Measurements from ENCODE around the gene CHST8.

DNA sequence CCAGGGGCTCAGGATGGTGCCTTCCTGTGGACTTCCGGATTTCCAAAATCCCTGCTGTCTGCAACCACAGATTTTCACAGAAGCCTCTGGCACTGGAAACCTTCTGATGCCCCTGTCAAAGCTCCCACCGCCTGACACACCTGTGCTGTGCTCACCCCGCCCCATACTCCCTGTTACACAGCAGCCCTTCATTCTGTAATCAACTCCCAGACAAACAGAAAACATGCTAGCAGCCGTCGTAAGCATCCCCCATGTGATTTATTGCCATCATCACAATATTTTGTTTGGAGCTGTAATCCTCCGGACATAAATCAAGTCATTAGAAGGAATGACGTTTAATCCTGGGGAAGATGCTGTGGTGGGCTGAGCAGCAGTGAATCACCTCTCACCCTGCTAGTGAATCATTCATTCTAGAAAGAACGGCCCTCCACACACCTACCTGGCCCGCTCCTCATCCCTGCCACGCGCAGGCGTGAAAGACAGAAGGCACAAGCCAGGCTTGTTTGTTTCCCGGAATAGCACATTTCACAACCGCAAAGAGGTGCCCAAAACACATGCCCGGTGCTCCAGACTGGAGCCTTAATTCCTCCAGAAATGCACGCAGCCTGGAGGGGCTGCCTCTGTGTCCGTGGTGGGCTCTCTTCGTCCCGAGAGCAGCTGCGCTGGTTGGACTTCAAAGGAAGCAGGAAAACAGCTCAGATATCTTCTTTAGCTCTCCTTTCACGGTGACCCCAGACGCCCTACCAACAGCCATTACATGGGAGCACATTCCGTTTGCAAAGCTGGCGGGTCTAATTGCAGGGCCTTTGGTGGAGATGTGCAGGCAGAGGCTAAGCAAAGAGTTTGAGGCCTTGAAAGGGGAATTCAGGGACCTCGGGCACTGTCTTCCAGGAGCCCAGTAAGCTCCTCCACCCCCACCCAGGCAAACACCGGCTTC, 133.6 kb downstream of the CHST8 start:
- no peak for TF ChIP-seq EP300 (IDR thresholded peaks at IDR 0.05; ENCODE audit: borderline replicate concordance)
- no peak for TF ChIP-seq CEBPB (IDR thresholded peaks at IDR 0.05)
- no peak for TF ChIP-seq RAD21 (IDR thresholded peaks at IDR 0.05; ENCODE audit: low read depth)
- no peak for TF ChIP-seq FOXM1 (IDR thresholded peaks at IDR 0.05; ENCODE audit: borderline replicate concordance, low read depth)
- TF ChIP-seq TCF12 (IDR thresholded peaks at IDR 0.05; ENCODE audit: low read depth) = no peak
- TF ChIP-seq TAF1 (IDR thresholded peaks at IDR 0.05; ENCODE audit: low read depth) = no peak
- no peak for TF ChIP-seq TEAD4 (IDR thresholded peaks at IDR 0.05)
- no peak for TF ChIP-seq CREB1 (IDR thresholded peaks at IDR 0.05; ENCODE audit: low read depth)
- TF ChIP-seq YY1 (IDR thresholded peaks at IDR 0.05; ENCODE audit: low read depth) = no peak
- TF ChIP-seq, protein P1, sequence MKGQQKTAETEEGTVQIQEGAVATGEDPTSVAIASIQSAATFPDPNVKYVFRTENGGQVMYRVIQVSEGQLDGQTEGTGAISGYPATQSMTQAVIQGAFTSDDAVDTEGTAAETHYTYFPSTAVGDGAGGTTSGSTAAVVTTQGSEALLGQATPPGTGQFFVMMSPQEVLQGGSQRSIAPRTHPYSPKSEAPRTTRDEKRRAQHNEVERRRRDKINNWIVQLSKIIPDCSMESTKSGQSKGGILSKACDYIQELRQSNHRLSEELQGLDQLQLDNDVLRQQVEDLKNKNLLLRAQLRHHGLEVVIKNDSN (IDR thresholded peaks at IDR 0.05) = no peak
- TF ChIP-seq, protein P2, sequence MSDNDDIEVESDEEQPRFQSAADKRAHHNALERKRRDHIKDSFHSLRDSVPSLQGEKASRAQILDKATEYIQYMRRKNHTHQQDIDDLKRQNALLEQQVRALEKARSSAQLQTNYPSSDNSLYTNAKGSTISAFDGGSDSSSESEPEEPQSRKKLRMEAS (IDR thresholded peaks at IDR 0.05) = no peak
